ENCODE measurements around the gene COX5A. TPM values are rescaled to one million over a fixed set of nuclear protein-coding genes. Genes with fewer than 3 reads are reported as not detected.
A peak's percentile ranks its signal among the peaks of the same experiment; 100 is the strongest.

The COX5A gene
- total RNA-seq (2016; rRNA removed; fragmentation: Illumina TruSeq; extraction: Trizol) (217 and 218 TPM in 2 replicates), polyA plus RNA-seq (2011; rRNA removed) (132 and 158 TPM in 2 replicates), polyA minus RNA-seq (2011; rRNA and poly(A)+ RNA removed; ENCODE audit: low replicate concordance) (21.4 and 51.3 TPM in 2 replicates), Bru-seq, nascent RNA (percentile 76 among the genes with signal in this experiment), BruChase-seq, experiment 1, labeled RNA remaining after a 6-hour chase (percentile 74 among the genes with signal in this experiment), BruChase-seq, experiment 2, labeled RNA remaining after a 2-hour chase (percentile 70 among the genes with signal in this experiment)
- total RNA-seq (2016; cell fraction: cytosol; rRNA removed; fragmentation: Illumina TruSeq; extraction: Trizol; ENCODE audit: low read depth): 117 and 120 TPM in 2 replicates
- 207 and 224 TPM in 2 replicates for total RNA-seq (2016; cell fraction: insoluble cytoplasmic fraction; rRNA removed; fragmentation: Illumina TruSeq; extraction: Trizol)
- total RNA-seq (2016; cell fraction: membrane; rRNA removed; fragmentation: Illumina TruSeq; extraction: Trizol): 128 and 130 TPM in 2 replicates
- 98.7 and 101 TPM in 2 replicates for total RNA-seq (2016; cell fraction: nucleus; rRNA removed; fragmentation: Illumina TruSeq; extraction: Trizol)
- polyA plus RNA-seq (2011; cell fraction: cytosol; rRNA removed): 156 and 163 TPM in 2 replicates
- 70.3 and 75.2 TPM in 2 replicates for polyA plus RNA-seq (2011; cell fraction: nucleus; rRNA removed)
- 264 and 279 TPM in 2 replicates for polyA plus RNA-seq (2012)
- polyA plus RNA-seq (2016; cell fraction: cytosol; fragmentation: Illumina TruSeq; extraction: Trizol; ENCODE audit: low read depth): 273 and 293 TPM in 2 replicates
- 379 and 384 TPM in 2 replicates for polyA plus RNA-seq (2016; cell fraction: insoluble cytoplasmic fraction; fragmentation: Illumina TruSeq; extraction: Trizol; ENCODE audit: low read depth)
- polyA plus RNA-seq (2016; cell fraction: membrane; fragmentation: Illumina TruSeq; extraction: Trizol; ENCODE audit: low read depth): 251 and 264 TPM in 2 replicates
- polyA plus RNA-seq (2016; cell fraction: nucleus; fragmentation: Illumina TruSeq; extraction: Trizol; ENCODE audit: insufficient read depth, low read depth): 250 and 258 TPM in 2 replicates
- 76.2 and 81.5 TPM in 2 replicates for polyA minus RNA-seq (2011; cell fraction: cytosol; rRNA and poly(A)+ RNA removed)
- polyA minus RNA-seq (2011; cell fraction: nucleus; rRNA and poly(A)+ RNA removed): 23.3 and 29.7 TPM in 2 replicates
- long read RNA-seq, experiment 1, transcript COX5A-201 (5 exons, 1,268 nt): major isoform, 424 of 444 reads
- long read RNA-seq, experiment 1, partial matches to known transcripts: 3 of 444 reads
- long read RNA-seq, experiment 1, other reads (novel, unspliced or antisense): 9 of 444 reads
- long read RNA-seq, experiment 2, transcript COX5A-201 (5 exons, 1,268 nt): major isoform, 293 of 395 reads
- long read RNA-seq, experiment 2, transcript COX5A-202 (3 exons, 441 nt): minor isoform, 5 of 395 reads
- long read RNA-seq, experiment 2, partial matches to known transcripts: 20 of 395 reads
- long read RNA-seq, experiment 2, other reads (novel, unspliced or antisense): 70 of 395 reads

DNA sequence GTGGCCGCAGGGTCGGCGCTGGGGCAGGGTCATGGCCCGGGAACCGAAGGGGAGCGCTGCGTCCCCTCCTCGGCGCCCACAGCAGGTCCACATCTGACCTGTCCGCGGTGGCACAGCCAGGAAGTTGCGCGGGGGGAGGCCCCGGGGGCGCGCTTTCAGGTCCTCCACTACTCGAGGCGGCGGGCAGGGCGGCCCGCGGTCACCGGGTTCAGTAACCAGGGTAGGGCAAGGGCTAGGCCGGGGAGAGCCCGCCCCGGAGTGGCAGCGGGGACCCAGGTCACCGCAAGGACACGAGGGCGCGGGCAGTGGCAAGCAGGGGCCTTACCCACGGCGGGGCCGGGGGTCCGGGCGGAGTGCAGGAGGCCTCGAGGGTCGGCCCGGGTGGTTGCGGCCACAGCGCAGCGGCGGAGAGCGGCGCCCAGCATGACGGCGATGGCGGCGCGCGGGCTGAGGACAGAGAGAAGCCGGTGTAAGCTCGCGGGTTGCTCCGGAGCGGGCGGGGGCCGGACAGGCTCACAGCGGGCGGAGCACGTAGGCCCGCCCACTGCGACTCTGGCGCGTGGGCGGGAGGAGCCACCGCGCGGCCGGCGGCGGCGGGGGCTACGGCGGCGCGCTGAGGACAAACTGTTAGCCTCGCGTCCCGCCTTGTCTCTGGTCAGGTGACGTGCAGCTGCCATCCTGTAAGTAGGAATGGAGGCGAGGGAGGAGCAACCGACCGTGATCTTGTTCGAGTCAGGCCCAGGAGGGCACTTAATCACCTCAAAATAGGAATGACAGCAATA is at the start of gene COX5A:
Gene COX5A (minus strand): TSS at position 484 of the 782 bp plus-strand sequence. CDS start 59 bp downstream, at position 425.
- WGBS (ENCODE audit: low lambda C conversion rate): 1% methylated on average over 11 of the region's 85 CpGs
- POLR2A ChIA-PET: interaction anchor here (0.6 to 1.2 kb wide), 8 partner anchors 10 to 177 kb away, joined by 3 to 16 read pairs (median 4); partner anchors contain the start of genes FAM219B, PPCDC and SCAMP5
- DNase-seq (ENCODE audit: low spot score) (peak; percentile 85), FAIRE-seq (no peak), ATAC-seq (peak; percentile 97)
- peaks cover 15% of the 10 kb centered on the region for H4K20me1 ChIP-seq (ENCODE audit: insufficient read depth, low read length)
- no TSS peak for BruUV-seq (replicated peaks)
- peak within 1 kb of the TSS; percentile 98 for H3K27ac ChIP-seq (ENCODE audit: extremely low read length, insufficient read depth, low read length)
- H3K79me2 ChIP-seq (ENCODE audit: insufficient read depth, low read length): peaks cover 37% of the 10 kb centered on the region
- peak within 1 kb of the TSS; percentile 75 for H3K4me2 ChIP-seq (ENCODE audit: low read depth, low read length)
- H3K36me3 ChIP-seq (replicated peaks in 1 of 2; ENCODE audit: control insufficient read depth in 1 of 2, insufficient read depth in 2 of 2, low read length in 2 of 2): peaks cover 0 to 5% of the 10 kb centered on the region in 2 experiments; a peak in 1 of 5 replicates
- peak within 1 kb of the TSS; percentile 70 to 86 (median 72) for H3K4me3 ChIP-seq (replicated peaks in 1 of 3; ENCODE audit: insufficient read depth in 1 of 3, low read depth in 2 of 3, low read length in 3 of 3)
- H2AFZ ChIP-seq (ENCODE audit: low read length): peak within 1 kb of the TSS; percentile 92
- peaks cover 0 to 3% of the 10 kb centered on the region in 2 experiments; a peak in 2 of 5 replicates for H3K27me3 ChIP-seq (ENCODE audit: control insufficient read depth in 1 of 2, insufficient read depth in 2 of 2, low read length in 2 of 2)
- no peaks in the 10 kb centered on the region for H3K9me3 ChIP-seq (ENCODE audit: low read length)
- intact Hi-C loops (cut with micrococcal nuclease; ENCODE audit: unreplicated experiment): loop anchor here (1.0 kb wide), 1 partner anchor 120 kb away; no protein-coding TSS in a partner anchor
- H3K4me1 ChIP-seq (ENCODE audit: insufficient read depth, low read length): peaks cover 59% of the 10 kb centered on the region
- H3K9ac ChIP-seq (ENCODE audit: insufficient read depth, low read depth, low read length): peak within 1 kb of the TSS; percentile 93
- CTCF ChIA-PET (ENCODE audit: low intra/inter-chr PET ratio, low total read pairs): no interaction called here
- in situ Hi-C loops (cut with HindIII; ENCODE audit: extremely low pct_ligation_motif_present, low pct_unique_long_range_greater_than_20kb): no loop called here
- peak; percentile 80 for TF ChIP-seq HNRNPL (IDR thresholded peaks at IDR 0.05; ENCODE audit: low read depth, low read length)
- TF ChIP-seq, protein P1, sequence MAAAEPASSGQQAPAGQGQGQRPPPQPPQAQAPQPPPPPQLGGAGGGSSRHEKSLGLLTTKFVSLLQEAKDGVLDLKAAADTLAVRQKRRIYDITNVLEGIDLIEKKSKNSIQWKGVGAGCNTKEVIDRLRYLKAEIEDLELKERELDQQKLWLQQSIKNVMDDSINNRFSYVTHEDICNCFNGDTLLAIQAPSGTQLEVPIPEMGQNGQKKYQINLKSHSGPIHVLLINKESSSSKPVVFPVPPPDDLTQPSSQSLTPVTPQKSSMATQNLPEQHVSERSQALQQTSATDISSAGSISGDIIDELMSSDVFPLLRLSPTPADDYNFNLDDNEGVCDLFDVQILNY (CRISPR knock-in tag; conservative IDR thresholded peaks at IDR 0.05): peak; percentile 40; the same call in 1 of the 2 replicates
- TF ChIP-seq PHB2 (IDR thresholded peaks at IDR 0.05; ENCODE audit: partially characterized antibody): no peak
- no peak for TF ChIP-seq FOXA1 (IDR thresholded peaks at IDR 0.05)
- no peak for TF ChIP-seq FOXA1 (CRISPR knock-in tag; IDR thresholded peaks at IDR 0.05)
- TF ChIP-seq AGO1 (IDR thresholded peaks at IDR 0.05; ENCODE audit: low read depth, low read length, poor library complexity, severe bottlenecking): peak; percentile 54
- no peak for TF ChIP-seq CBX5 (CRISPR knock-in tag; IDR thresholded peaks at IDR 0.05; ENCODE audit: borderline replicate concordance)
- no peak for TF ChIP-seq PAF1 (CRISPR knock-in tag; IDR thresholded peaks at IDR 0.05)
- TF ChIP-seq ZNF34 (CRISPR knock-in tag; IDR thresholded peaks at IDR 0.05; ENCODE audit: borderline replicate concordance): peak; percentile 95; the same call in 1 of the 2 replicates
- TF ChIP-seq NFE2L2 (IDR thresholded peaks at IDR 0.05; ENCODE audit: low read length): no peak
- peak; percentile 61 for TF ChIP-seq ZNF546 (CRISPR knock-in tag; conservative IDR thresholded peaks at IDR 0.05)
- TF ChIP-seq, protein P2, sequence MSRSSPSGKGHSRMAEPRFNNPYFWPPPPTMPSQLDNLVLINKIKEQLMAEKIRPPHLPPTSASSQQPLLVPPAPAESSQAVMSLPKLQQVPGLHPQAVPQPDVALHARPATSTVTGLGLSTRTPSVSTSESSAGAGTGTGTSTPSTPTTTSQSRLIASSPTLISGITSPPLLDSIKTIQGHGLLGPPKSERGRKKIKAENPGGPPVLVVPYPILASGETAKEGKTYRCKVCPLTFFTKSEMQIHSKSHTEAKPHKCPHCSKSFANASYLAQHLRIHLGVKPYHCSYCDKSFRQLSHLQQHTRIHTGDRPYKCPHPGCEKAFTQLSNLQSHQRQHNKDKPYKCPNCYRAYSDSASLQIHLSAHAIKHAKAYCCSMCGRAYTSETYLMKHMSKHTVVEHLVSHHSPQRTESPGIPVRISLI (CRISPR knock-in tag; IDR thresholded peaks at IDR 0.05; ENCODE audit: borderline replicate concordance): no peak
- TF ChIP-seq ISX (CRISPR knock-in tag; conservative IDR thresholded peaks at IDR 0.05): 0 out of 2 replicates have a peak, but pooled peaks have one; percentile 58
- TF ChIP-seq, protein P3, sequence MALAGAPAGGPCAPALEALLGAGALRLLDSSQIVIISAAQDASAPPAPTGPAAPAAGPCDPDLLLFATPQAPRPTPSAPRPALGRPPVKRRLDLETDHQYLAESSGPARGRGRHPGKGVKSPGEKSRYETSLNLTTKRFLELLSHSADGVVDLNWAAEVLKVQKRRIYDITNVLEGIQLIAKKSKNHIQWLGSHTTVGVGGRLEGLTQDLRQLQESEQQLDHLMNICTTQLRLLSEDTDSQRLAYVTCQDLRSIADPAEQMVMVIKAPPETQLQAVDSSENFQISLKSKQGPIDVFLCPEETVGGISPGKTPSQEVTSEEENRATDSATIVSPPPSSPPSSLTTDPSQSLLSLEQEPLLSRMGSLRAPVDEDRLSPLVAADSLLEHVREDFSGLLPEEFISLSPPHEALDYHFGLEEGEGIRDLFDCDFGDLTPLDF (CRISPR knock-in tag; IDR thresholded peaks at IDR 0.05): no peak; the same call in none of the 2 replicates
- no peak for TF ChIP-seq ZNF232 (CRISPR knock-in tag; IDR thresholded peaks at IDR 0.05; ENCODE audit: borderline replicate concordance)

All from HepG2 (cell line).